K562 (cell line): ENCODE measurements around the gene COLEC12.

Source experiments
- ELF4 ChIP-seq: fragments of 450-650 bp; formaldehyde crosslinking; IDR thresholded peaks from 2 replicates; pipeline ENCODE4 v1.4.0; 2022; ENCODE audit warnings: missing genetic modification characterization
- HDAC8 ChIP-seq: fragments of 450-650 bp; IDR thresholded peaks from 2 replicates; pipeline ENCODE4 v1.6.1; 2016; ENCODE audit warnings: mild to moderate bottlenecking, missing genetic modification characterization, moderate library complexity, missing compliant biosample characterization
- MXI1 ChIP-seq: IDR thresholded peaks from 2 replicates; pipeline ENCODE4 v1.6.1; 2011; ENCODE audit warnings: low read depth, mild to moderate bottlenecking, improper control_type of control experiment, low read length
- NRF1 ChIP-seq, 2 experiments: fragments of 450-650 bp; IDR thresholded peaks in 1 of 2; conservative IDR thresholded peaks in 1 of 2; 2 replicates each; pipeline ENCODE4 v1.6.1; 2014; ENCODE audit warnings: mild to moderate bottlenecking in 2 of 2
- USF2 ChIP-seq: sonication (generic); formaldehyde crosslinking; IDR thresholded peaks from 2 replicates; pipeline ENCODE4 v1.5.0; 2020; ENCODE audit warnings: missing genetic modification reagents
- ZBTB1 ChIP-seq: sonication (generic); formaldehyde crosslinking; IDR thresholded peaks from 2 replicates; pipeline ENCODE4 v1.8.1; 2023; ENCODE audit warnings: missing genetic modification reagents, low read depth, mild to moderate bottlenecking, borderline replicate concordance
- ZBTB34 ChIP-seq: fragments of 250-450 bp; sonication (Bioruptor Pico); IDR thresholded peaks from 2 replicates; pipeline ENCODE4 v1.8.0; 2021; ENCODE audit warnings: mild to moderate bottlenecking, moderate library complexity
- ZNF354B ChIP-seq: fragments of 250-450 bp; sonication (Bioruptor Pico); IDR thresholded peaks from 2 replicates; pipeline ENCODE4 v1.4.0; 2020
- TF ChIP-seq, protein P1 (sequence below), 3 experiments: IDR thresholded peaks in 2 of 3; conservative IDR thresholded peaks in 1 of 3; 2 replicates each; pipeline ENCODE4 v1.5.1; 2011 to 2012; ENCODE audit warnings: low read length in 3 of 3, mild to moderate bottlenecking in 3 of 3, control low read depth in 2 of 3, improper control_type of control experiment in 1 of 3, inconsistent platforms in 1 of 3, low read depth in 1 of 3, mixed read lengths in 1 of 3, moderate library complexity in 1 of 3; ENCODE audit not compliant: insufficient read depth in 2 of 3

GRCh38 chr18:319720-320119, 180.8 kb downstream of the COLEC12 start:
- TF ChIP-seq USF2 (CRISPR knock-in tag) (no peak), NRF1 (conservative IDR thresholded peaks at IDR 0.05 in 1 of 2, IDR thresholded peaks at IDR 0.05 in 1 of 2) (no peak), HDAC8 (tag) (no peak), ZNF354B (no peak), ZBTB34 (CRISPR knock-in tag) (no peak), ELF4 (CRISPR knock-in tag) (no peak), ZBTB1 (no peak), MXI1 (no peak)
- TF ChIP-seq, protein P1, sequence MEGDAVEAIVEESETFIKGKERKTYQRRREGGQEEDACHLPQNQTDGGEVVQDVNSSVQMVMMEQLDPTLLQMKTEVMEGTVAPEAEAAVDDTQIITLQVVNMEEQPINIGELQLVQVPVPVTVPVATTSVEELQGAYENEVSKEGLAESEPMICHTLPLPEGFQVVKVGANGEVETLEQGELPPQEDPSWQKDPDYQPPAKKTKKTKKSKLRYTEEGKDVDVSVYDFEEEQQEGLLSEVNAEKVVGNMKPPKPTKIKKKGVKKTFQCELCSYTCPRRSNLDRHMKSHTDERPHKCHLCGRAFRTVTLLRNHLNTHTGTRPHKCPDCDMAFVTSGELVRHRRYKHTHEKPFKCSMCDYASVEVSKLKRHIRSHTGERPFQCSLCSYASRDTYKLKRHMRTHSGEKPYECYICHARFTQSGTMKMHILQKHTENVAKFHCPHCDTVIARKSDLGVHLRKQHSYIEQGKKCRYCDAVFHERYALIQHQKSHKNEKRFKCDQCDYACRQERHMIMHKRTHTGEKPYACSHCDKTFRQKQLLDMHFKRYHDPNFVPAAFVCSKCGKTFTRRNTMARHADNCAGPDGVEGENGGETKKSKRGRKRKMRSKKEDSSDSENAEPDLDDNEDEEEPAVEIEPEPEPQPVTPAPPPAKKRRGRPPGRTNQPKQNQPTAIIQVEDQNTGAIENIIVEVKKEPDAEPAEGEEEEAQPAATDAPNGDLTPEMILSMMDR (IDR thresholded peaks at IDR 0.05 in 2 of 3, conservative IDR thresholded peaks at IDR 0.05 in 1 of 3; ENCODE audit: insufficient read depth in 2 of 3, low read depth in 1 of 3, low read length in 3 of 3) = no peak
